HG02623 (cell line): ENCODE data around the gene GAB1.

ENCODE experiments used
- ATAC-seq: cut with Tn5 transposase; IDR thresholded peaks from one replicate; pipeline ENCODE4 v1.9.1; 2021; ENCODE audit warnings: moderate library complexity; ENCODE audit not compliant: unreplicated experiment

Gene GAB1

GRCh38 chr4:143383005-143383574, 46.4 kb downstream of the GAB1 start:
- no peak for ATAC-seq

GRCh38 chr4:143384381-143384994, 47.8 kb downstream of the GAB1 start:
- no peak for ATAC-seq

- ATAC-seq, result no peak
These were observed 50.1 kb downstream of the GAB1 start for GRCh38 chr4:143386812-143387211.

GRCh38 chr4:143389579-143390195, 53.0 kb downstream of the GAB1 start:
- no peak for ATAC-seq

GRCh38 chr4:143390764-143391163, 54.1 kb downstream of the GAB1 start:
- no peak for ATAC-seq

- ATAC-seq, result no peak
These were observed 54.6 kb downstream of the GAB1 start for GRCh38 chr4:143391261-143391660.

- no peak for ATAC-seq
These were observed 55.2 kb downstream of the GAB1 start for GRCh38 chr4:143391895-143392294.

GRCh38 chr4:143393195-143393594, 56.5 kb downstream of the GAB1 start:
- ATAC-seq, result no peak

GRCh38 chr4:143394739-143395453, 58.2 kb downstream of the GAB1 start:
- no peak for ATAC-seq

GRCh38 chr4:143396695-143397094, 60.0 kb downstream of the GAB1 start:
- no peak for ATAC-seq

GRCh38 chr4:143397335-143397734, 60.7 kb downstream of the GAB1 start:
- no peak for ATAC-seq

GRCh38 chr4:143397887-143398286, 61.2 kb downstream of the GAB1 start:
- ATAC-seq, result no peak

- peak; percentile 51 for ATAC-seq
These were observed 62.7 kb downstream of the GAB1 start for GRCh38 chr4:143399113-143399949.

GRCh38 chr4:143400082-143400481, 63.4 kb downstream of the GAB1 start:
- no peak for ATAC-seq

GRCh38 chr4:143402776-143403552, 66.3 kb downstream of the GAB1 start:
- peak; percentile 21 for ATAC-seq

- ATAC-seq, result no peak
These were observed 66.8 kb downstream of the GAB1 start for GRCh38 chr4:143403553-143403820.

- peak; percentile 88 for ATAC-seq
These were observed 67.9 kb downstream of the GAB1 start for GRCh38 chr4:143404555-143404954.

GRCh38 chr4:143405075-143405730, 68.5 kb downstream of the GAB1 start:
- ATAC-seq, result no peak

GRCh38 chr4:143406523-143406922, 69.8 kb downstream of the GAB1 start:
- no peak for ATAC-seq

- ATAC-seq, result no peak
These were observed 70.8 kb downstream of the GAB1 start for GRCh38 chr4:143407474-143407873.
